ENCODE results near the gene AKAP8. TPM values are rescaled to one million over a fixed set of nuclear protein-coding genes. Genes with fewer than 3 reads are reported as not detected.

Gene AKAP8
- total RNA-seq, 4 donors from 2014 or later, result 28.8 to 53.1 (median 34.8) TPM

- WGBS, 2 donors, result 1% methylated on average over 47 to 58 of the region's 81 CpGs
- DNase-seq (ENCODE audit: low spot score in 2 of 2), result peak; percentile 46 to 93
- TF ChIP-seq CTCF (IDR thresholded peaks at IDR 0.05) (no peak), POLR2A (IDR thresholded peaks at IDR 0.05) (no peak)
- H3K4me3 ChIP-seq (ENCODE audit: low read depth, poor library complexity, severe bottlenecking), result peak within 1 kb of the TSS; percentile 85
- intact Hi-C loops (cut with DNase I; ENCODE audit: low total_unique reads), result no loop called here
Observed at GRCh38 chr19:15332311-15332996, 47.1 kb downstream of the AKAP8 start, which contains the start of gene BRD4. TSS of gene BRD4 (minus strand) at chr19:15332539. CDS start at chr19:15273099, 59,440 bp downstream.

DNA sequence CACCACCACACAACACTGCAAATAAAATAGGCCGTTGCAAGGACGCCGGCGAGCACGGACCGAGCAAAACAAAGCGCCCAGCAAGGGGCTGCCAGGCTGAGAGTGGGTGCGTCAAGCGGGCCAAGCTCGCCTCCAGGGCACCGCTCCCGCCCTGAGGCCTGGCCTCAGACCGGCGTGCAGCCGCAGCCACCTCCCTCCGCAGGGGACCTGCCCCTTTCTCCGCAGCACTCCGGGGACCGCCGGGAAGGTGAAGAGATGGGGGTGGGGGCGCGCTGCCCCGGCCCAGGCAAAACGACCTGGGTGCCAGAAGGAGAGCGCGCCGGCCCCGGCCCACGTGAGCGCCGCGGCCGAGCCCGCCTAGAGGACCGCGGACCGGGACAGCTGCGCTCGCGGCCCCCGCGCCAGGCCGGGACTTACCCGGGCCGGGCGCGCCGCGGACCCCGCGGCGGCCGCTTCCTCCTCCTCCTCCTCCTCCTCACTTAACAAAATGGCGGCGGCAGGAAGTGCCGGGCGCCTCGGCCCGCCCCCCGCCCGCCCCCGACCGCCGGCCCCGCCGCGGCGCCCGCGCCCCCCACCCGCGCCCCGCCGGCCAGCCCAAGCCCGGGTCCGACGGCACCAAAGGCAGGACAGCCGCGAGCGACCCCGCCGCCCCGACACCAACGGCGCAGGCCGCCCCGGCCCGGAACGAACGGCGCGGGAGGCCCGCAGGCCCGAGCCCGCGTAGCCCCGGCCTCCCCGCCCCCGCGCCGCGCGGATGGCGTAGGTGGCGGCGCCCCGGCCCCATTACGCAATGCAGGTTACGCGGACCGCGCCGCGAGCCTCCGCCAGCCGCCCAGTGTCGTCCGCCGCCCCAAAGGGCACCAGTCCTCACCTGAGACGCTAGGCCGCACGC lies 47.9 kb downstream of the AKAP8 start:
- no peak for TF ChIP-seq CTCF (IDR thresholded peaks at IDR 0.05)
- TF ChIP-seq POLR2A (IDR thresholded peaks at IDR 0.05), result no peak
- DNase-seq (ENCODE audit: low spot score in 2 of 2), result peak in 1 of 2 donors; percentile 90
- intact Hi-C loops (cut with DNase I; ENCODE audit: low total_unique reads), result no loop called here
- WGBS, 2 donors, result 1% methylated on average over 65 to 73 of the region's 122 CpGs
- H3K4me3 ChIP-seq (ENCODE audit: low read depth, poor library complexity, severe bottlenecking), result peak overlapping the region; percentile 85

GRCh38 chr19:15330801-15331418 lies 48.7 kb downstream of the AKAP8 start:
- H3K4me3 ChIP-seq (ENCODE audit: low read depth, poor library complexity, severe bottlenecking), result peak overlapping the region; percentile 85
- DNase-seq (ENCODE audit: low spot score in 2 of 2), result no peak
- 2 to 3% methylated on average over 17 of the region's 17 CpGs for WGBS, 2 donors
- intact Hi-C loops (cut with DNase I; ENCODE audit: low total_unique reads), result no loop called here
- no peak for TF ChIP-seq POLR2A (IDR thresholded peaks at IDR 0.05)
- TF ChIP-seq CTCF (IDR thresholded peaks at IDR 0.05), result no peak

DNA sequence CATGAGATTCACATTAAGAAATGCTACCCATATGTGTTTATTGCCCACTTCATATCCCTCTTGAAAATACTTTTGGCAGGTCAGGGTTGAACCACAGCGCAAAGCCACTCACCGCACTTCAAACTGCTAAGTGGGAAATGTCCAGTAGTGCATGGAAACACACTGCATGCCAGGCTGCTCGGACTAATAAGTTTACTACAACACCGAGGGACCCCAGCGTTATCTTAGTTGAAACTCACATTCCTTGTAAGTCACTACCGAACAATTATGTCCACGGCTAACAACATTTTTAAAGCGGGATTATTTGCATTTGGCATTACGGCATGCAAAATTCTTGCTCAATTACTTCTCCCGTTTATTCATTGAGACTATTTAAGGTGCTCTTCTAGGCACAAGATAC lies 51.3 kb downstream of the AKAP8 start:
- H3K4me3 ChIP-seq (ENCODE audit: low read depth, poor library complexity, severe bottlenecking), result no peak overlapping the region
- intact Hi-C loops (cut with DNase I; ENCODE audit: low total_unique reads), result no loop called here
- DNase-seq (ENCODE audit: low spot score in 2 of 2), result no peak
- WGBS, 2 donors, result 61 to 63% methylated on average over 10 of the region's 10 CpGs
- TF ChIP-seq CTCF (IDR thresholded peaks at IDR 0.05) (no peak), POLR2A (IDR thresholded peaks at IDR 0.05) (no peak)

DNA sequence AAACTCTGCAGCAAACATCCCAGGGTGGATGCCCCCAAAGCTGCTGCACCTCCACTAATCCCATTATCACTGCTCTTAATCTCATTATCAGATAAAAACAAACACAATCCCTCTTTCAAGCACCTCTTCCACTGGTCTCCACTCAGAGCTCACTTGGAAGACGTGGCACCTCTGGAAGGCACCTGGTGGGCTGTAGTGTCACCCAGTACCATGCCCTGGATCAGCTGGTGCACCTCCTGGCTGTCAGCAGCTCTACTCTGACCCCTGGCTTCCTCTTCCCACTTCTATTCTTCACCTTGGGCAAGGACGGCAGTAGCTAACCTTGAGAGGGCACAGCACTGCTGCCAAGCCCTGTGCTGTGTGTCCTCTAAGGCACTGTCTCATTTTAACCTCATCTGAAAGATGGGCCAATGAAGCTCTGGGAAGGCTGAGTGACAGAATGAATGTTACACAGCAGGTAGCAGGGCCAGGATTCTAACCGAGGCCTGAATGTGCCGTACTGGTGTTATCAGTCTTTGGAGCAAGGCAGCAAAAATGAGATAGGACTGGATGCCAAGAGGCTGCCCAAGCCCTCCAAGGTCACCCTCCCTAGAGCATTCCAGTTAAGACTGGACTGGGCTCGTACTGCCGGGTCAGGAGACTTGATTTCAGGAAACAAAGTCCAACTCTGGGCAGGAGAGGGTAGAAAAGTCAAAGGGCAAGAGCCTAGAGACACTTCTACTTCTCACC lies 54.6 kb downstream of the AKAP8 start:
- no peak for DNase-seq (ENCODE audit: low spot score in 2 of 2)

More for the DNA sequence above, 54.6 kb downstream of the AKAP8 start:
- intact Hi-C loops (cut with DNase I; ENCODE audit: low total_unique reads), result no loop called here
- 37 to 42% methylated on average over 6 of the region's 6 CpGs for WGBS, 2 donors
- TF ChIP-seq CTCF (IDR thresholded peaks at IDR 0.05) (no peak), POLR2A (IDR thresholded peaks at IDR 0.05) (no peak)
- no peak overlapping the region for H3K4me3 ChIP-seq (ENCODE audit: low read depth, poor library complexity, severe bottlenecking)
